ENCODE measurements around the gene AIFM3. TPM values are rescaled to one million over a fixed set of nuclear protein-coding genes. Genes with fewer than 3 reads are reported as not detected.
"Not testable (repeated sequence)": the region's sequence is repeated elsewhere in the genome, so short reads cannot be mapped to it uniquely, and the experiment has no call there.

Gene AIFM3
- total RNA-seq (2014; rRNA removed; shearing (Covaris generic); ENCODE audit: low replicate concordance) = 9.6 and 10.9 TPM in 2 replicates

GRCh38 chr22:20966883-20967696 is at the start of gene AIFM3:
Gene AIFM3 (plus strand): TSS chr22:20967255. CDS start chr22:20967945, 690 bp downstream.
- in situ Hi-C loops (cut with HindIII; ENCODE audit: low pct_unique_long_range_greater_than_20kb, low sequenced_read_pairs) = no loop called here
- no peak for DNase-seq (ENCODE audit: low read depth)

GRCh38 chr22:20918663-20919218 is 48.3 kb upstream of the AIFM3 start:
- in situ Hi-C loops (cut with HindIII; ENCODE audit: low pct_unique_long_range_greater_than_20kb, low sequenced_read_pairs) = no loop called here
- peak; percentile 25 for DNase-seq (ENCODE audit: low read depth)

- in situ Hi-C loops (cut with HindIII; ENCODE audit: low pct_unique_long_range_greater_than_20kb, low sequenced_read_pairs) = no loop called here
- DNase-seq (ENCODE audit: low read depth) = no peak
Measured at GRCh38 chr22:20919718-20920117, 47.3 kb upstream of the AIFM3 start.

GRCh38 chr22:20920881-20921203 is 46.2 kb upstream of the AIFM3 start:
- in situ Hi-C loops (cut with HindIII; ENCODE audit: low pct_unique_long_range_greater_than_20kb, low sequenced_read_pairs) = no loop called here
- no peak for DNase-seq (ENCODE audit: low read depth)

- no peak for DNase-seq (ENCODE audit: low read depth)
- in situ Hi-C loops (cut with HindIII; ENCODE audit: low pct_unique_long_range_greater_than_20kb, low sequenced_read_pairs) = no loop called here
Measured at GRCh38 chr22:20922141-20922751, 44.8 kb upstream of the AIFM3 start.

- in situ Hi-C loops (cut with HindIII; ENCODE audit: low pct_unique_long_range_greater_than_20kb, low sequenced_read_pairs) = no loop called here
- DNase-seq (ENCODE audit: low read depth) = no peak
Measured at GRCh38 chr22:20926243-20926642, 40.8 kb upstream of the AIFM3 start.

- in situ Hi-C loops (cut with HindIII; ENCODE audit: low pct_unique_long_range_greater_than_20kb, low sequenced_read_pairs) = no loop called here
- no peak for DNase-seq (ENCODE audit: low read depth)
Measured at GRCh38 chr22:20927940-20928572, 39.0 kb upstream of the AIFM3 start.

GRCh38 chr22:20928573-20928967 is 38.5 kb upstream of the AIFM3 start:
- DNase-seq (ENCODE audit: low read depth) = no peak
- in situ Hi-C loops (cut with HindIII; ENCODE audit: low pct_unique_long_range_greater_than_20kb, low sequenced_read_pairs) = no loop called here

- in situ Hi-C loops (cut with HindIII; ENCODE audit: low pct_unique_long_range_greater_than_20kb, low sequenced_read_pairs) = no loop called here
- DNase-seq (ENCODE audit: low read depth) = no peak
Measured at GRCh38 chr22:20930004-20930403, 37.1 kb upstream of the AIFM3 start.

GRCh38 chr22:20930435-20930834 is 36.6 kb upstream of the AIFM3 start:
- DNase-seq (ENCODE audit: low read depth); in situ Hi-C loops (cut with HindIII; ENCODE audit: low pct_unique_long_range_greater_than_20kb, low sequenced_read_pairs): not testable (repeated sequence)

GRCh38 chr22:20931126-20931654 is 35.9 kb upstream of the AIFM3 start:
- DNase-seq (ENCODE audit: low read depth) = no peak
- in situ Hi-C loops (cut with HindIII; ENCODE audit: low pct_unique_long_range_greater_than_20kb, low sequenced_read_pairs) = no loop called here

- in situ Hi-C loops (cut with HindIII; ENCODE audit: low pct_unique_long_range_greater_than_20kb, low sequenced_read_pairs) = no loop called here
- DNase-seq (ENCODE audit: low read depth) = no peak
Measured at GRCh38 chr22:20933910-20934309, 33.1 kb upstream of the AIFM3 start.

GRCh38 chr22:20935049-20935448 is 32.0 kb upstream of the AIFM3 start:
- DNase-seq (ENCODE audit: low read depth); in situ Hi-C loops (cut with HindIII; ENCODE audit: low pct_unique_long_range_greater_than_20kb, low sequenced_read_pairs): not testable (repeated sequence)

GRCh38 chr22:20935780-20936539 is 31.1 kb upstream of the AIFM3 start:
- DNase-seq (ENCODE audit: low read depth) = not testable (repeated sequence)

GRCh38 chr22:20937031-20937793 is 29.8 kb upstream of the AIFM3 start:
- no peak for DNase-seq (ENCODE audit: low read depth)

More at GRCh38 chr22:20935780-20936539, 31.1 kb upstream of the AIFM3 start:
- in situ Hi-C loops (cut with HindIII; ENCODE audit: low pct_unique_long_range_greater_than_20kb, low sequenced_read_pairs) = not testable (repeated sequence)

GRCh38 chr22:20937794-20938671 is 29.0 kb upstream of the AIFM3 start:
- in situ Hi-C loops (cut with HindIII; ENCODE audit: low pct_unique_long_range_greater_than_20kb, low sequenced_read_pairs) = no loop called here
- DNase-seq (ENCODE audit: low read depth) = no peak

More at GRCh38 chr22:20937031-20937793, 29.8 kb upstream of the AIFM3 start:
- in situ Hi-C loops (cut with HindIII; ENCODE audit: low pct_unique_long_range_greater_than_20kb, low sequenced_read_pairs) = no loop called here

All from Caki2 (cell line).